ENCODE data around the gene GALNT12.

GALNT12 gene

GRCh38 chr9:98861781-98862504 is 54.5 kb downstream of the GALNT12 start:
- no peaks in the 10 kb centered on the region; the same call in 1 of the 2 replicates for H3K27me3 ChIP-seq (ENCODE audit: insufficient read depth, low read length)
- no peaks in the 10 kb centered on the region for H3K9me2 ChIP-seq (ENCODE audit: low read depth, low read length)
- TF ChIP-seq EZH2 (IDR thresholded peaks at IDR 0.05; ENCODE audit: borderline replicate concordance, low read length) (no peak), CTCF (IDR thresholded peaks at IDR 0.05; ENCODE audit: low read length) (no peak)
- no peak overlapping the region for H3K4me3 ChIP-seq (ENCODE audit: low read depth, low read length, poor library complexity, severe bottlenecking)
- no peaks in the 10 kb centered on the region for H3K79me2 ChIP-seq (ENCODE audit: insufficient read depth, low read length)
- H2AFZ ChIP-seq (ENCODE audit: low read length), result no peak overlapping the region
- H3K4me2 ChIP-seq (ENCODE audit: low read length), result no peak overlapping the region
- H3K27ac ChIP-seq (ENCODE audit: low read depth, low read length, poor library complexity, severe bottlenecking), result no peak overlapping the region
- no peaks in the 10 kb centered on the region for H3K36me3 ChIP-seq (ENCODE audit: insufficient read depth, low read length)
- H3K9me3 ChIP-seq (ENCODE audit: low read length), result no peaks in the 10 kb centered on the region
- H3F3A ChIP-seq (ENCODE audit: insufficient read depth, low read length), result no peaks in the 10 kb centered on the region
- H3K4me1 ChIP-seq (ENCODE audit: insufficient read depth, low read length, severe bottlenecking), result peaks cover 9% of the 10 kb centered on the region
- H3K9ac ChIP-seq (ENCODE audit: low read length), result no peak overlapping the region
- no peaks in the 10 kb centered on the region for H4K20me1 ChIP-seq (ENCODE audit: insufficient read depth, low read length)

GRCh38 chr9:98862936-98863335 is 55.5 kb downstream of the GALNT12 start:
- Histone ChIP-seq H3F3A (ENCODE audit: insufficient read depth, low read length) (no peaks in the 10 kb centered on the region), H3K9ac (ENCODE audit: low read length) (no peak overlapping the region), H3K4me2 (ENCODE audit: low read length) (no peak overlapping the region)

GRCh38 chr9:98864281-98865174 is 57.1 kb downstream of the GALNT12 start:
- Histone ChIP-seq H3K9me3 (ENCODE audit: low read length) (0 out of 2 replicates have a peak, but pooled peaks cover 3% of the 10 kb centered on the region), H3K4me1 (ENCODE audit: insufficient read depth, low read length, severe bottlenecking) (peaks cover 9% of the 10 kb centered on the region), H3K9ac (ENCODE audit: low read length) (no peak overlapping the region), H3K79me2 (ENCODE audit: insufficient read depth, low read length) (no peaks in the 10 kb centered on the region), H3K27ac (ENCODE audit: low read depth, low read length, poor library complexity, severe bottlenecking) (no peak overlapping the region), H2AFZ (ENCODE audit: low read length) (no peak overlapping the region), H3K4me2 (ENCODE audit: low read length) (no peak overlapping the region), H4K20me1 (ENCODE audit: insufficient read depth, low read length) (no peaks in the 10 kb centered on the region), H3F3A (ENCODE audit: insufficient read depth, low read length) (no peaks in the 10 kb centered on the region), H3K36me3 (ENCODE audit: insufficient read depth, low read length) (no peaks in the 10 kb centered on the region; the same call in 1 of the 2 replicates), H3K27me3 (ENCODE audit: insufficient read depth, low read length) (no peaks in the 10 kb centered on the region; the same call in 1 of the 2 replicates), H3K9me2 (ENCODE audit: low read depth, low read length) (no peaks in the 10 kb centered on the region), H3K4me3 (ENCODE audit: low read depth, low read length, poor library complexity, severe bottlenecking) (no peak overlapping the region)
- TF ChIP-seq EZH2 (IDR thresholded peaks at IDR 0.05; ENCODE audit: borderline replicate concordance, low read length), result no peak
- no peak for TF ChIP-seq CTCF (IDR thresholded peaks at IDR 0.05; ENCODE audit: low read length)

More at GRCh38 chr9:98862936-98863335, 55.5 kb downstream of the GALNT12 start:
- no peaks in the 10 kb centered on the region; the same call in 1 of the 2 replicates for H3K27me3 ChIP-seq (ENCODE audit: insufficient read depth, low read length)
- H3K9me2 ChIP-seq (ENCODE audit: low read depth, low read length), result no peaks in the 10 kb centered on the region
- no peak for TF ChIP-seq CTCF (IDR thresholded peaks at IDR 0.05; ENCODE audit: low read length)
- TF ChIP-seq EZH2 (IDR thresholded peaks at IDR 0.05; ENCODE audit: borderline replicate concordance, low read length), result no peak
- H2AFZ ChIP-seq (ENCODE audit: low read length), result no peak overlapping the region
- no peak overlapping the region for H3K4me3 ChIP-seq (ENCODE audit: low read depth, low read length, poor library complexity, severe bottlenecking)
- H3K27ac ChIP-seq (ENCODE audit: low read depth, low read length, poor library complexity, severe bottlenecking), result no peak overlapping the region
- H3K9me3 ChIP-seq (ENCODE audit: low read length), result no peaks in the 10 kb centered on the region
- H3K4me1 ChIP-seq (ENCODE audit: insufficient read depth, low read length, severe bottlenecking), result peaks cover 9% of the 10 kb centered on the region
- no peaks in the 10 kb centered on the region for H3K79me2 ChIP-seq (ENCODE audit: insufficient read depth, low read length)
- no peaks in the 10 kb centered on the region for H3K36me3 ChIP-seq (ENCODE audit: insufficient read depth, low read length)
- H4K20me1 ChIP-seq (ENCODE audit: insufficient read depth, low read length), result no peaks in the 10 kb centered on the region
